PFSK-1 (cell line): ENCODE data around the gene ABCC1.

ENCODE experiments used
- POLR2AphosphoS5 ChIP-seq: IDR thresholded peaks from 2 replicates; pipeline ENCODE4 v1.6.1; 2012; ENCODE audit warnings: low read depth, mild to moderate bottlenecking, control low read depth, low read length, moderate library complexity
- TAF1 ChIP-seq: IDR thresholded peaks from 2 replicates; pipeline ENCODE4 v1.6.1; 2012; ENCODE audit warnings: low read length, control low read depth, borderline replicate concordance; ENCODE audit not compliant: insufficient read depth
- TF ChIP-seq, protein P1 (sequence below), 2 experiments: IDR thresholded peaks; 2 replicates each; pipeline versions ENCODE4 v1.6.1 to v1.8.0; 2011 to 2012; ENCODE audit warnings: low read depth in 2 of 2, low read length in 2 of 2, control low read depth in 1 of 2, inconsistent platforms in 1 of 2, mild to moderate bottlenecking in 1 of 2, moderate library complexity in 1 of 2; ENCODE audit not compliant: insufficient read depth in 1 of 2

DNA sequence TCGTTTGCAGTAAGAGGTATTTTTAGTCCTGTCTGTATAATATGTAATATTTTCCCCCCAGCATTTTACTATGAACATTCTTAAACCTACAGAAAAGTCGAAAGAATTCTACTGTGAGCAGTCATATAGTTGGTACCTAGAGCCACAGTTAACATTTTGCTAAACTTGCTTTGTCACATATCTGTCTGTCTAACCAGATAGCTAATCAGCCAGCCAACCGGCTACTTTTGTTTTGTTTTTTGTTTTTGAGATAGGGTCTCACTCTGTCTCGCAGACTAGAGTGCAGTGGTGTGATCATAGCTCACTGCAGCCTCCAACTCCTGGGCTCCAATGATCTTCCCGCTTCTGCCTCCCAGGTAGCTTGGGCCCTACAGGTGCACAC lies 73.3 kb downstream of the ABCC1 start:
- TF ChIP-seq POLR2AphosphoS5 (no peak), TAF1 (no peak)
- TF ChIP-seq, protein P1, sequence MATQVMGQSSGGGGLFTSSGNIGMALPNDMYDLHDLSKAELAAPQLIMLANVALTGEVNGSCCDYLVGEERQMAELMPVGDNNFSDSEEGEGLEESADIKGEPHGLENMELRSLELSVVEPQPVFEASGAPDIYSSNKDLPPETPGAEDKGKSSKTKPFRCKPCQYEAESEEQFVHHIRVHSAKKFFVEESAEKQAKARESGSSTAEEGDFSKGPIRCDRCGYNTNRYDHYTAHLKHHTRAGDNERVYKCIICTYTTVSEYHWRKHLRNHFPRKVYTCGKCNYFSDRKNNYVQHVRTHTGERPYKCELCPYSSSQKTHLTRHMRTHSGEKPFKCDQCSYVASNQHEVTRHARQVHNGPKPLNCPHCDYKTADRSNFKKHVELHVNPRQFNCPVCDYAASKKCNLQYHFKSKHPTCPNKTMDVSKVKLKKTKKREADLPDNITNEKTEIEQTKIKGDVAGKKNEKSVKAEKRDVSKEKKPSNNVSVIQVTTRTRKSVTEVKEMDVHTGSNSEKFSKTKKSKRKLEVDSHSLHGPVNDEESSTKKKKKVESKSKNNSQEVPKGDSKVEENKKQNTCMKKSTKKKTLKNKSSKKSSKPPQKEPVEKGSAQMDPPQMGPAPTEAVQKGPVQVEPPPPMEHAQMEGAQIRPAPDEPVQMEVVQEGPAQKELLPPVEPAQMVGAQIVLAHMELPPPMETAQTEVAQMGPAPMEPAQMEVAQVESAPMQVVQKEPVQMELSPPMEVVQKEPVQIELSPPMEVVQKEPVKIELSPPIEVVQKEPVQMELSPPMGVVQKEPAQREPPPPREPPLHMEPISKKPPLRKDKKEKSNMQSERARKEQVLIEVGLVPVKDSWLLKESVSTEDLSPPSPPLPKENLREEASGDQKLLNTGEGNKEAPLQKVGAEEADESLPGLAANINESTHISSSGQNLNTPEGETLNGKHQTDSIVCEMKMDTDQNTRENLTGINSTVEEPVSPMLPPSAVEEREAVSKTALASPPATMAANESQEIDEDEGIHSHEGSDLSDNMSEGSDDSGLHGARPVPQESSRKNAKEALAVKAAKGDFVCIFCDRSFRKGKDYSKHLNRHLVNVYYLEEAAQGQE (IDR thresholded peaks at IDR 0.05; ENCODE audit: insufficient read depth in 1 of 2, low read depth in 2 of 2, low read length in 2 of 2) = no peak
